A673 (cell line): ENCODE measurements around the gene GNG14. TPM values are rescaled to one million over a fixed set of nuclear protein-coding genes. Genes with fewer than 3 reads are reported as not detected.

ENCODE experiments used
- BruUV-seq: library from RNA; stranded (reverse); fragments of 400-500 nt; replicated peaks from 2 replicates; lab custom pipeline; 2021; lab: Mats Ljungman, UMichigan
- CTCF ChIA-PET: fragments of 300-600 bp; sonication (Branson Sonifier 250); formaldehyde crosslinking; loops from one replicate; lab custom pipeline; 2022; ENCODE audit warnings: antibody characterized with exemption; lab: Charles Lee
- POLR2A ChIA-PET: fragments of 300-600 bp; sonication (Branson Sonifier 250); formaldehyde crosslinking; loops from one replicate; lab custom pipeline; 2022; ENCODE audit warnings: antibody characterized with exemption; ENCODE audit not compliant: low non-redundant PET; lab: Charles Lee
- DNase-seq: peaks from one replicate; pipeline ENCODE4 v3.0.0-alpha.2; 2015; ENCODE audit warnings: low spot score
- H3K27ac ChIP-seq: fragments of 200-600 bp; sonication (generic); 2 replicates; pipeline ENCODE4 v1.5.1; 2016; ENCODE audit warnings: mixed run types, low read depth, mild to moderate bottlenecking, mixed read lengths, antibody characterized with exemption, low read length; ENCODE audit not compliant: poor library complexity, severe bottlenecking
- H3K27me3 ChIP-seq: fragments of 200-600 bp; sonication (generic); replicated peaks from 2 replicates; pipeline ENCODE4 v1.6.1; 2017; ENCODE audit warnings: mixed run types, low read depth, mild to moderate bottlenecking, mixed read lengths, antibody characterized with exemption, low read length; ENCODE audit not compliant: insufficient read depth, poor library complexity
- H3K36me3 ChIP-seq: fragments of 200-600 bp; sonication (generic); 2 replicates; pipeline ENCODE4 v1.6.1; 2016; ENCODE audit warnings: mixed run types, mild to moderate bottlenecking, mixed read lengths, antibody characterized with exemption, low read length; ENCODE audit not compliant: insufficient read depth, poor library complexity, severe bottlenecking
- H3K4me1 ChIP-seq: fragments of 200-600 bp; sonication (generic); 2 replicates; pipeline ENCODE4 v1.6.1; 2017; ENCODE audit warnings: mixed run types, mild to moderate bottlenecking, mixed read lengths, antibody characterized with exemption, low read length; ENCODE audit not compliant: insufficient read depth, poor library complexity, severe bottlenecking
- H3K4me3 ChIP-seq: fragments of 200-600 bp; sonication (generic); 2 replicates; pipeline ENCODE4 v1.5.1; 2016; ENCODE audit warnings: low read depth, mixed run types, mild to moderate bottlenecking, mixed read lengths, low read length; ENCODE audit not compliant: poor library complexity, severe bottlenecking
- H3K9me3 ChIP-seq: fragments of 200-600 bp; sonication (generic); 2 replicates; pipeline ENCODE4 v1.6.1; 2016; ENCODE audit warnings: mixed run types, low read depth, mild to moderate bottlenecking, mixed read lengths, antibody characterized with exemption, low read length; ENCODE audit not compliant: poor library complexity, severe bottlenecking
- CTCF ChIP-seq: fragments of 300-800, 200-600 bp; sonication (generic); conservative IDR thresholded peaks from 2 replicates; pipeline ENCODE4 v1.5.1; 2017; ENCODE audit warnings: low read depth, mild to moderate bottlenecking, antibody characterized with exemption, low read length, moderate library complexity, mixed read lengths
- EZH2 ChIP-seq: fragments of 200-600 bp; sonication (generic); IDR thresholded peaks from 2 replicates; pipeline ENCODE4 v1.6.1; 2017; ENCODE audit warnings: borderline replicate concordance, low read depth, mild to moderate bottlenecking, mixed read lengths, antibody characterized with exemption, low read length; ENCODE audit not compliant: poor library complexity, severe bottlenecking
- intact Hi-C: fragments of 100-400 bp; cut with micrococcal nuclease; formaldehyde crosslinking; loops from one replicate; pipeline ENCODE4 v1.10.0; 2022; ENCODE audit not compliant: unreplicated experiment
- total RNA-seq: library from RNA; stranded (reverse); gene quantifications from 2 replicates; pipeline ENCODE4 v1.2.3, GENCODE V29; 2021

Gene GNG14
- total RNA-seq, 1 experiment from 2014 or later: not detected

- no peak overlapping the region for H3K4me3 ChIP-seq
- no peaks in the 10 kb centered on the region for H3K9me3 ChIP-seq
- DNase-seq: peak; percentile 43
- H3K4me1 ChIP-seq: peaks cover 14% of the 10 kb centered on the region
- CTCF ChIA-PET: no interaction called here
- intact Hi-C loops: no loop called here
- POLR2A ChIA-PET: no interaction called here
- H3K27ac ChIP-seq: no peak overlapping the region
- BruUV-seq: no TSS peak
- TF ChIP-seq CTCF: no peak
- no peak for TF ChIP-seq EZH2
- peaks cover 8% of the 10 kb centered on the region for H3K36me3 ChIP-seq
- H3K27me3 ChIP-seq: no peaks in the 10 kb centered on the region
These were observed 23.2 kb upstream of the GNG14 start for GRCh38 chr19:12664406-12665280.

GRCh38 chr19:12665281-12665573 is 22.6 kb upstream of the GNG14 start:
- no peak overlapping the region for H3K27ac ChIP-seq
- H3K4me3 ChIP-seq: no peak overlapping the region
- CTCF ChIA-PET: no interaction called here
- no peaks in the 10 kb centered on the region for H3K27me3 ChIP-seq
- peaks cover 8% of the 10 kb centered on the region for H3K36me3 ChIP-seq
- POLR2A ChIA-PET: no interaction called here
- H3K4me1 ChIP-seq: peaks cover 14% of the 10 kb centered on the region
- no peak for DNase-seq
- TF ChIP-seq CTCF (no peak), EZH2 (no peak)
- BruUV-seq: no TSS peak
- H3K9me3 ChIP-seq: no peaks in the 10 kb centered on the region
- intact Hi-C loops: no loop called here

GRCh38 chr19:12665671-12666264 is 22.0 kb upstream of the GNG14 start:
- DNase-seq: no peak
- POLR2A ChIA-PET: interaction anchor here (0.6 kb wide), 1 partner anchor 18 kb away, joined by 5 read pairs; no protein-coding TSS in a partner anchor

More at GRCh38 chr19:12665671-12666264, 22.0 kb upstream of the GNG14 start:
- peaks cover 18% of the 10 kb centered on the region for H3K4me1 ChIP-seq
- BruUV-seq: TSS peak; percentile 30
- CTCF ChIA-PET: interaction anchor here (0.5 to 0.8 kb wide), 3 partner anchors 13 to 101 kb away, joined by 3 to 4 read pairs (median 3); no protein-coding TSS in a partner anchor
- no peaks in the 10 kb centered on the region for H3K27me3 ChIP-seq
- TF ChIP-seq CTCF (no peak), EZH2 (no peak)
- peaks cover 8% of the 10 kb centered on the region for H3K36me3 ChIP-seq
- H3K27ac ChIP-seq: peak overlapping the region; percentile 40
- peak overlapping the region; percentile 69 for H3K4me3 ChIP-seq
- H3K9me3 ChIP-seq: no peaks in the 10 kb centered on the region
- intact Hi-C loops: no loop called here
